IMR-90 (cell line): ENCODE results near the gene HPGDS. TPM values are rescaled to one million over a fixed set of nuclear protein-coding genes. Genes with fewer than 3 reads are reported as not detected.

ENCODE experiments used
- ATAC-seq: fragments of 200-7000 bp; cut with Tn5 transposase; 2 replicates; pipeline ENCODE4 v1.9.1; 2020; ENCODE audit warnings: low read depth, mild to moderate bottlenecking, moderate library complexity
- BruUV-seq: library from RNA; stranded (reverse); fragments of 400-500 nt; replicated peaks from 2 replicates; lab custom pipeline; 2021; lab: Mats Ljungman, UMichigan
- CTCF ChIA-PET: fragments of 300-600 bp; formaldehyde crosslinking; extraction: SDS; loops from one replicate; lab custom pipeline; 2021; ENCODE audit warnings: antibody characterized with exemption; lab: Yijun Ruan, JAX
- POLR2A ChIA-PET: fragments of 300-600 bp; sonication (Branson Sonifier 250); formaldehyde crosslinking; loops from one replicate; lab custom pipeline; 2022; ENCODE audit warnings: antibody characterized with exemption; ENCODE audit not compliant: unreplicated experiment; lab: Charles Lee
- DNase-seq: peaks from one replicate; pipeline ENCODE4 v3.0.0; 2013
- H2AFZ ChIP-seq: replicated peaks from 2 replicates; pipeline ENCODE3; 2013; ENCODE audit warnings: low read length, mild to moderate bottlenecking; ENCODE audit not compliant: poor library complexity
- H2AK5ac ChIP-seq: 2 replicates; pipeline ENCODE4 v1.6.1; 2013; ENCODE audit warnings: low read depth, low read length, inconsistent platforms
- H2AK9ac ChIP-seq: replicated peaks from 2 replicates; pipeline ENCODE3; 2013; ENCODE audit warnings: mild to moderate bottlenecking, low read depth, low read length, moderate library complexity; ENCODE audit not compliant: poor library complexity
- H2BK120ac ChIP-seq: 2 replicates; pipeline ENCODE4 v1.6.1; 2013; ENCODE audit warnings: low read depth, low read length, inconsistent platforms
- H2BK15ac ChIP-seq: 3 replicates; pipeline ENCODE4 v1.6.1; 2013; ENCODE audit warnings: low read depth, low read length, inconsistent platforms
- H2BK20ac ChIP-seq: 2 replicates; pipeline ENCODE4 v1.6.1; 2013; ENCODE audit warnings: low read depth, mild to moderate bottlenecking, inconsistent platforms, low read length, moderate library complexity
- H2BK5ac ChIP-seq: 2 replicates; pipeline ENCODE4 v1.6.1; 2013; ENCODE audit warnings: mild to moderate bottlenecking, low read depth, low read length, inconsistent platforms; ENCODE audit not compliant: poor library complexity, severe bottlenecking
- H3K14ac ChIP-seq: replicated peaks from 2 replicates; pipeline ENCODE4 v1.6.1; 2013; ENCODE audit warnings: low read depth, low read length, inconsistent platforms
- H3K18ac ChIP-seq: 2 replicates; pipeline ENCODE4 v1.6.1; 2013; ENCODE audit warnings: low read depth, low read length, control low read depth
- H3K23ac ChIP-seq: 2 replicates; pipeline ENCODE4 v1.6.1; 2013; ENCODE audit warnings: low read depth, low read length, inconsistent platforms
- H3K27ac ChIP-seq: 2 replicates; pipeline ENCODE4 v1.5.1; 2013; ENCODE audit warnings: mild to moderate bottlenecking, control low read depth, low read length; ENCODE audit not compliant: insufficient read depth
- H3K27me3 ChIP-seq: 2 replicates; pipeline ENCODE4 v1.6.1; 2013; ENCODE audit warnings: low read length; ENCODE audit not compliant: control insufficient read depth, insufficient read depth
- H3K36me3 ChIP-seq: 2 replicates; pipeline ENCODE4 v1.6.1; 2013; ENCODE audit warnings: low read length, mixed read lengths; ENCODE audit not compliant: control insufficient read depth, insufficient read depth
- H3K4ac ChIP-seq: 2 replicates; pipeline ENCODE4 v1.6.1; 2013; ENCODE audit warnings: low read depth, low read length, inconsistent platforms
- H3K4me1 ChIP-seq: 2 replicates; pipeline ENCODE4 v1.6.1; 2013; ENCODE audit warnings: low read length, mixed read lengths; ENCODE audit not compliant: control insufficient read depth, insufficient read depth
- H3K4me2 ChIP-seq: 2 replicates; pipeline ENCODE4 v1.6.1; 2013; ENCODE audit warnings: low read depth, mild to moderate bottlenecking, control low read depth, low read length, moderate library complexity
- H3K4me3 ChIP-seq: 2 replicates; pipeline ENCODE4 v1.5.1; 2013; ENCODE audit warnings: low read depth, mild to moderate bottlenecking, control low read depth, low read length, moderate library complexity; ENCODE audit not compliant: insufficient read depth
- H3K56ac ChIP-seq: 2 replicates; pipeline ENCODE4 v1.6.1; 2013; ENCODE audit warnings: low read length, inconsistent platforms; ENCODE audit not compliant: insufficient read depth; ENCODE audit errors: extremely low read depth
- H3K79me1 ChIP-seq, 2 experiments: 2 replicates each; pipeline ENCODE4 v1.6.1; 2013; ENCODE audit warnings: low read length in 2 of 2, inconsistent platforms in 1 of 2, low read depth in 1 of 2
- H3K9ac ChIP-seq: 2 replicates; pipeline ENCODE4 v1.6.1; 2013; ENCODE audit warnings: low read depth, low read length, control low read depth
- H3K9me1 ChIP-seq: 2 replicates; pipeline ENCODE4 v1.6.1; 2013; ENCODE audit warnings: low read length, inconsistent platforms; ENCODE audit not compliant: insufficient read depth
- H3K9me3 ChIP-seq: 2 replicates; pipeline ENCODE4 v1.6.1; 2013; ENCODE audit warnings: low read length; ENCODE audit not compliant: control insufficient read depth, insufficient read depth
- H4K20me1 ChIP-seq: 2 replicates; pipeline ENCODE4 v1.6.1; 2013; ENCODE audit warnings: low read length, inconsistent platforms; ENCODE audit not compliant: insufficient read depth
- H4K5ac ChIP-seq: 2 replicates; pipeline ENCODE4 v1.6.1; 2013; ENCODE audit warnings: mild to moderate bottlenecking, low read depth, low read length, control low read depth
- H4K8ac ChIP-seq, 2 experiments: 2 replicates each; pipeline ENCODE4 v1.6.1; 2013; ENCODE audit warnings: low read depth in 2 of 2, low read length in 2 of 2, control low read depth in 1 of 2, inconsistent platforms in 1 of 2
- H4K91ac ChIP-seq: 2 replicates; pipeline ENCODE4 v1.6.1; 2013; ENCODE audit warnings: low read depth, low read length, inconsistent platforms; ENCODE audit not compliant: insufficient read depth
- NFE2L2 ChIP-seq: fragments of 150-350 bp; IDR thresholded peaks from 2 replicates; pipeline ENCODE4 v1.6.1; 2016; ENCODE audit warnings: low read depth, mild to moderate bottlenecking, low read length
- POLR2A ChIP-seq: IDR thresholded peaks from 2 replicates; pipeline ENCODE4 v1.6.1; 2012; ENCODE audit warnings: mild to moderate bottlenecking, low read depth, low read length
- WGBS, 2 experiments: methylation state at CpG; one replicate each; pipeline versions ENCODE4 v1.1.5 to v1.1.7; 2013; ENCODE audit warnings: missing lambda C conversion rate in 2 of 2; ENCODE audit not compliant: insufficient read length in 1 of 2; ENCODE audit errors: extremely low coverage in 2 of 2; 5-methylcytosine and 5-hydroxymethylcytosine counted together
- dilution Hi-C: fragments of 300-500 bp; cut with HindIII; formaldehyde crosslinking; loops from one replicate; pipeline ENCODE4 v1.14.3; 2018; ENCODE audit warnings: low sequenced_read_pairs; ENCODE audit not compliant: unreplicated experiment
- in situ Hi-C: fragments of 300-500 bp; cut with MboI; formaldehyde crosslinking; loops from 3 replicates; pipeline ENCODE4 v1.14.3; 2019; ENCODE audit warnings: low sequenced_read_pairs, inconsistent platforms, mixed read lengths
- intact Hi-C: fragments of 100-400 bp; cut with micrococcal nuclease; formaldehyde crosslinking; loops from 2 replicates; pipeline ENCODE4 v1.10.0; 2022
- polyA plus RNA-seq, 3 experiments: library from polyadenylated mRNA; depleted of rRNA; stranded (reverse); fragments of >200 nt; gene quantifications; 2 replicates each; pipeline ENCODE4 v1.2.3, GENCODE V29; 2012; ENCODE audit warnings: low replicate concordance in 1 of 3
- total RNA-seq: library from RNA; depleted of rRNA; stranded (reverse); fragments of >200 nt; gene quantifications from 2 replicates; pipeline ENCODE4 v1.2.3, GENCODE V29; 2012
- TF ChIP-seq, protein P1 (sequence below): conservative IDR thresholded peaks from 2 replicates; pipeline ENCODE4 v1.5.1; 2012; ENCODE audit warnings: mild to moderate bottlenecking, low read depth, low read length, improper control_type of control experiment

HPGDS gene
- total and polyA plus RNA-seq, 2 of the 4 experiments (the other 2 are of a cell fraction), result not detected

DNA sequence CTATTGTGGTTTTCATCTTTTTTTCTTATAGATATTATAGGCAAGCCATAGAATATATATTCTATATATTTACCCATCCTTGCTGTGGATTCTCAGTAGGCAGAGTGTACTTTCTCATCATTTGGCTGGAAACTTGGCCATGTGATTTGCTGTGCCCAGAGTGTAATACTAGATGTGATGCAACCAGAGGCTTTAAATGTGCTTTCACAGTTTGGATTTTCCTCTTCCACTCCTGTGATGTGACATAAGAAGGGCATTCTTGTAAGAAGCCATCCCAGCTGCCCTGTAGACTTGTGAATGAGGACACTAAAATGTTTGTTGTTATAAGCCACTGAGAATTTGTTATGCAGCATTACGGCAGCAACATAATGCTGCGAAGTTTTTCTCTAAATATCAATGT lies 10.4 kb upstream of the HPGDS start:
- Histone ChIP-seq H3K79me1 (no peaks in the 10 kb centered on the region), H4K5ac (no peak overlapping the region), H2BK20ac (no peak overlapping the region), H3K4me3 (no peak overlapping the region), H3K9me3 (no peaks in the 10 kb centered on the region), H2BK15ac (no peak overlapping the region), H3K4ac (no peak overlapping the region), H3K4me2 (no peak overlapping the region), H2AK9ac (no peak overlapping the region), H3K23ac (no peak overlapping the region), H2BK5ac (no peak overlapping the region), H3K18ac (no peak overlapping the region), H2AFZ (no peak overlapping the region), H2BK120ac (no peak overlapping the region), H4K20me1 (no peaks in the 10 kb centered on the region), H3K36me3 (no peaks in the 10 kb centered on the region), H3K27me3 (peaks cover 10% of the 10 kb centered on the region), H3K4me1 (no peaks in the 10 kb centered on the region), H4K8ac (no peak overlapping the region), H3K9me1 (no peaks in the 10 kb centered on the region), H4K91ac (no peak overlapping the region), H3K56ac (no peak overlapping the region), H2AK5ac (no peak overlapping the region), H3K14ac (no peak overlapping the region), H3K9ac (no peak overlapping the region), H3K27ac (no peak overlapping the region)
- dilution Hi-C loops, result no loop called here
- no peak for TF ChIP-seq POLR2A
- TF ChIP-seq, protein P1, sequence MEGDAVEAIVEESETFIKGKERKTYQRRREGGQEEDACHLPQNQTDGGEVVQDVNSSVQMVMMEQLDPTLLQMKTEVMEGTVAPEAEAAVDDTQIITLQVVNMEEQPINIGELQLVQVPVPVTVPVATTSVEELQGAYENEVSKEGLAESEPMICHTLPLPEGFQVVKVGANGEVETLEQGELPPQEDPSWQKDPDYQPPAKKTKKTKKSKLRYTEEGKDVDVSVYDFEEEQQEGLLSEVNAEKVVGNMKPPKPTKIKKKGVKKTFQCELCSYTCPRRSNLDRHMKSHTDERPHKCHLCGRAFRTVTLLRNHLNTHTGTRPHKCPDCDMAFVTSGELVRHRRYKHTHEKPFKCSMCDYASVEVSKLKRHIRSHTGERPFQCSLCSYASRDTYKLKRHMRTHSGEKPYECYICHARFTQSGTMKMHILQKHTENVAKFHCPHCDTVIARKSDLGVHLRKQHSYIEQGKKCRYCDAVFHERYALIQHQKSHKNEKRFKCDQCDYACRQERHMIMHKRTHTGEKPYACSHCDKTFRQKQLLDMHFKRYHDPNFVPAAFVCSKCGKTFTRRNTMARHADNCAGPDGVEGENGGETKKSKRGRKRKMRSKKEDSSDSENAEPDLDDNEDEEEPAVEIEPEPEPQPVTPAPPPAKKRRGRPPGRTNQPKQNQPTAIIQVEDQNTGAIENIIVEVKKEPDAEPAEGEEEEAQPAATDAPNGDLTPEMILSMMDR, result no peak
- no peak for TF ChIP-seq NFE2L2
- BruUV-seq, result no TSS peak
- POLR2A ChIA-PET, result no interaction called here
- in situ Hi-C loops, result no loop called here
- no CpG with 5 or more reads among the region's 2 CpGs for WGBS, 2 experiments
- no peak for ATAC-seq
- intact Hi-C loops, result no loop called here
- no peak for DNase-seq
- CTCF ChIA-PET, result interaction anchor here (1.0 kb wide), 1 partner anchor 9 kb away, joined by 3 read pairs; no protein-coding TSS in a partner anchor
